HG03460 (cell line): Measurements from ENCODE around the gene AGR2.
"Not testable (repeated sequence)": the region's sequence is repeated elsewhere in the genome, so short reads cannot be mapped to it uniquely, and the experiment has no call there.

Experiments
- ATAC-seq: cut with Tn5 transposase; IDR thresholded peaks from one replicate; pipeline ENCODE4 v1.9.1; 2021; ENCODE audit not compliant: unreplicated experiment

AGR2 gene

DNA sequence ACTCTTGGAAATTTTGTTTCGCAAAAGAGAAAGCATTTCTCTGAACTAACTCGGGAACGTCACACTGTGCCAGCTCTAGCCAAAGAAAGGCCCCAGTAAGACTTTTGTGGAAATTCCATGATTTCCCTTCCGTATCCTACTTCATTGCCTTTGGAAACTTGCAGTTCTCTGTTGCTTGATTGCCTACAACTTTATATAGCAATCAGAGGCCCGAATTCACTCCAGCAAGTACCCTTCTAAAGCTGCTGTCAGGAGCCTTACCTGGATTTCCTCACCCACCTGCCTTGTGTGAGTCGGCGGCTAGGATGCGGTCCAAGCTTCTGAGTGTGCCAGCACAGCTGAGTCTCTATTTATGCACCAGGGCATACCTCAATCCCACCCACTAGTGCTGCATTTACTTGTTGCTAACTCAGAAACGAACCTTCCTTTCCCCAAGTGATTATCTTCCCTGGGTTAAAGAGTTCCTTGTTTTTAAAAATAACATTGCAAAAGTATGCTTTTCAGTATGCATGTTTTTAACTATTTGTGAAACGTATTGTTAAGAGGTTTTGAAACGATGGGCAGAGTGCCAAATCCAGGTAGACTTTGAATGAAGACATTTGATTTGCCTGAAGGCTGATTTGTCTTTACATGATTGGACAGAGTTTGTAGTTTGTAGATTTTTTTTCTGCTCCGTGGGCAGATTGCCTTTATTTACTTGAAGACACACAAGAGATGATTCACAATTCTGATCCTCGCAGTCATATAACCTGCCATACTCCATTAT lies at the start of gene AGR2:
Gene AGR2, minus strand, starts transcription at position 326 of the 766 bp plus-strand sequence. CDS start 3,203 bp downstream, outside the sequence.
- no peak for ATAC-seq

DNA sequence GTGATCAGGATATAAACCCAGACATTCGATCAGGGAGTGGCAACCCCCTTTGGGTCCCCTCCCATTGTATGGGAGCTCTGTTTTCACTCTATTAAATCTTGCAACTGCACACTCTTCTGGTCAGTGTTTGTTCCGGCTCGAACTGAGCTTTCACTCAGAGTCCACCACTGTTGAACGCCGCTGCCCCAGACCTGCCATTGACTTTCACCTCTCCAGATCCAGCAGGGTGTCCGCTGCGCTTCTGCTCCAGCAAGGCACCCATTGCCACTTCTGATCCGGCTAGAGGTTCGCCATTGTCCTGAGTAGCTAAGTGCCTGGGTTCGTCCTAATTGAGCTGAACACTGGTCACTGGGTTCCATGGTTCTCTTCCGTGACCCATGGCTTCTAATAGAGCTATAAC lies 48.4 kb upstream of the AGR2 start:
- not testable (repeated sequence) for ATAC-seq

DNA sequence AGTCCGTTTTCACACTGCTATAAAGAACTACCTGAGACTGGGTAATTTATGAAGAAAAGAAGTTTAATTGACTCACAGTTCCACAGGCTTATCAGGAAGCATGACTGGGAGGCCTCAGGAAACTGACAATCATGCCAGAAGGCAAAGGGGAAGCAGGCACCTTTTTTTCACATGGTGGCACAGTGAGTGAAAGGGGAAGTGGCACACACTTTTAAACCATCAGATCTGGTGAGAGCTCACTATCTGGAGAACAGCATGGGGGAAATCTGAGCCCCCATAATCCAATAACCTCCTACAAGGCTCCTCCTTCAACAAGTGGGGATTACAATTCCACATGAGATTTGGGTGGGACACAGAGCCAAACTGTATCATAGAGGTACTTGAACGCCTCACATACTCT lies 47.0 kb upstream of the AGR2 start:
- no peak for ATAC-seq

DNA sequence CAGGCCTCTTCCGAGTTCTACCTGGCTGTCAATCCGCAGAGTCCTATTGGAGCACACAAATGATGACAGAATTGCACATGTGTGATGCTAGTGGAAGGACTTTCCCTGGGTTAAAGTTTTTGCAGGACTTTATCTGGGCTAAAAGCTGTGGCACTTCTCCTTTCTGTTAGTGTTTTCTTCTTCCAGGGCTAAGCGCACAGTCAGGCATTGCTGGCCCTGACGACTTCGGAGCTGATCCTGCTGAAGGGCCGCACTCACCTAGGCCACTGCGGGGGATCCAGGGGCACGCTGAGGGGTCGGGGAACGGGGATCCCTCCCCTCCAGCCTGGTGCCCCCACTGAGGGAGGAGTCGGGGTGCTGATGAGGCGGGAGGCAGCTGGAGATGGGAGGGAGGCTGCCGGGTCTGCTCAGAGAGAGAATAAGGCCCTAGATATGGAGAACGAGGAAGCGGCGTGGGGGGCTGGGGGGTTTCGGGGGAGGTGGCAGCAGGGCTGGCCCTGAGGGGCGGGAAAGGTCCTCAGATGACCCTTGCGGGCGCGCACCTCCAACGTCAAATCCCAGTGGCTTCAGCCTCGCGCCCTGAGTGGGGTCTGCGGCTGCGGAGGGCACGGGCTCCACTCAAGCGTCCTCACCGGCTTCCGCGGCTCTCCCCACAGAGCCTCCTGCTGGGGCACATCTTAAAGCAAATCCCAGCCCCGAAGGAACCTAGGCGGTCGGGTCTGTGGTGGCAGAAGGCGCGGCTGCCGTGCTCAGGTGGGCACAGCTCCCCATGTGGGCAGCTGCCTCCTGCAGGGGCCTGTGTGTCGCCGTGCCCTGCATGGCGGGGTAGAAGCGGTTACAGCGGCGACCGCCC lies 46.0 kb upstream of the AGR2 start:
- no peak for ATAC-seq

DNA sequence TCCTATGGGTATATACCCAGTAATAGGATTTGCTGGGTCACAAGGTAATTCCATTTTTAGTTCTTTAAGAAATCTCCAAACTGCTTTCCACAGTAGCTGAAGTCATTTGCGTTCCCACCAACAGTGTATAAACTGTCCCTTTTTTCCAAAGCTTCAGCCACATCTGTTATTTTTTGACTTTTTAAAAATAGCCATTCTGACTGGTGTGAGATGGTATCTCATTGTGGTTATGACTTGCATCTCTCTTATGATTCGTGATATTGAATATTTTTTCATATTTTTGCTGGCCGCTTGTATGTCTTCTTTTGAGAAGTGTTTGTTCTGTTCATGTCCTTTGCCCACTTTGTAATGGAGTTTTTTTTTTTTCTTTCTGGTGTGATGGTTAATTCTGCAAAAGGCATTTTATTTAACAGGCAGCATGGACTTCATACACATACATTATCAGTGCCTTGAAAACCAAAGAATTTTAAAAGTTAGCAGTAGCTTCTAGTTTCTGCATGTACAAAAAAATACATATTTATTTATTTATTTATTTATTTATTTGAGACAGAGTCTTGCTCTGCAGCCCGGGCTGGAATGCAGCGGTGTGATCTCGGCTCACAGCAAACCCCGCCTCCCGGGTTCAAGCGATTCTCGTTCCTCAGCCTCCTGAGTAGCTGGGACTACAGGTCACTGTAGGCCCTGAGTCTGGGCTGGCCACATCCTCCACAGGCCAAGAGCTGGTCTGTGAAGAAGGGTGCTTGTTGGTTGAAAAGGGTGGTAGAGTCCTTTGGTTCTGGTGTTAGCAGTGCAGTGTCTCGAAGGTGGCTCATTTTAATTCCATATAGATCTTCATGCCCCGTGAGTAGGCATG lies 44.7 kb upstream of the AGR2 start:
- ATAC-seq, result no peak

DNA sequence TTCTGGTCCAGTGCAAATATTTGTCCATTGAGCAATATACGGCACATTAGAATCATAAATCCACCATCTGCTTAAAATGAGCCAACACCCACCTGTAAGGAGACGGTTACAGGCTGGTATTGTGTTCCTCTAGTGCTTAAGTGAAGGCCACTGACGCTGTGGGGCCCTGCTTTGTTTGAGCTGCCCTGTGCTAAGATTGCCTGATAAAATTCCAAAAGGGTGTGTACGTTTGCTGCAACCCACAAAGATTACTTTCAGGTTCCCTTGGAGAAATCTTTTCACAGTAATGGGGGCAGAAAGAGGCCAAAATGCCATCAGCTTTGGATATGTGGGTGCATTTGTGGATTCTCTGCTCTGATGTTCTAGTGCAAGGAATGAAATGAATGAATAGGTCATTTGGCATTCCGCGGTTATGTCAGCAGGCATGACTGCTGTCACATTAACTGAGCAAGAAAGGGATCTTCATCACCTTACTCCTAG lies 42.6 kb upstream of the AGR2 start:
- ATAC-seq, result no peak

DNA sequence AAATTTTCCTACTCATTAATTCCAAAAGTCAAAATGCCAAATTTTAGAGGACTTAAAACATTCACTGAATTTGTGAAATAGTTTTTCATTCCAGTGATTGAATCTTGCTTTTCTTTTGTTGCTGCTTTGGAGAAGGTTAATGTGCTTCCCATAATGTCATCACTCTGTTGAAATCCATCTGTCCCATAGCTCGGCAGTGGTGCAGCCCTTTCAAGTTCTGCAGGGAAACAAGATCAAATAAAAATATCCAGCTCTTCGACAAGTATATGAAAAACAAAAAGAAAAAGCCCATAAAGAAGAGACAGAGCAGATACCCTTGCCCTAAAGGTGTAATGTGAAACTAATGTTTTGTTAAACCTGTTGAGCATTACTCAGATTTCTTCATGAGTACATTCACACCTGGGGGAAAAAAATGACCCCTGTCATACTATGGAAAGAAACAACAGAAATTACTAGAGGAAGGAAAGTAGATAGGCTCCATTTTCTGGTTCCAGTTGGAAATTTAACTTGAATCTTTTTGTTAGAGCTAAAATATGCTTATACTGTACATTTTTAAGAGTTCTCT lies 41.9 kb upstream of the AGR2 start:
- no peak for ATAC-seq

DNA sequence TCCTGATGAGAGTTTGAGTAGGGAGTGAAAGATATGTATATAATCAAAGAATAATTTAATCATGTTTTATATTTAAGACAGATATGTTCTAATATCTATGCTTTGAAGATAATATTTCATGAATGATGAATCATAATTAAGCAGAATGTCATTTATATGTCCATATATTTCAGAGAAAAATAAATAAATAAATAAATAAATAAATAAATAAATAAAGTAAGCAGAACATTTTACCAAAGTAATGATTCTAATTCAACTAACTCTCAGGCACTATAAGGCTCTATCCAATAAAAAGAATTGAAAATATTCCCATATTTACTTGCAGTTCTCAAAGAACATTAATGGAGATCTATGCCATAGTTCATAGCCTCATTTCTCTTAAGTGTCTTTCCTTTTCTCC lies 40.9 kb upstream of the AGR2 start:
- ATAC-seq, result no peak

DNA sequence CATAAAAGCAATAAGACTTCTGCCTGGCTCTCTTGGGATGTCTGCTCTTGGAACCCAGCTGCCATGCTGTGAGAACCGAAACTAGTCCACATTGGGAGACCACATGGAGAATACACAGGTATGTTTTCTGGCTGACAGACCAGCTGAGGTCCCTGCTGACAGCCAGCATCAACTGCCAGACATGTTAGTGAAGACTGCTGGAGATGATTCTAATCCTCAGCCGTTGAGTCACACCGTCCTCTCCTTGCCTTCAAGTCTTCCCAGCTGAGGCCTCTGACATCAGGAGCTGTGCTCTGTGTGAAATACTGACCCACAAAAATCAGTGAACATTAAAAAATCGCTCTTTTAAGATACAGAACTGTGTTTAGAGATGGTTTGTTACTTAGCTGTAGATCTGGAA lies 36.9 kb upstream of the AGR2 start:
- ATAC-seq, result no peak

DNA sequence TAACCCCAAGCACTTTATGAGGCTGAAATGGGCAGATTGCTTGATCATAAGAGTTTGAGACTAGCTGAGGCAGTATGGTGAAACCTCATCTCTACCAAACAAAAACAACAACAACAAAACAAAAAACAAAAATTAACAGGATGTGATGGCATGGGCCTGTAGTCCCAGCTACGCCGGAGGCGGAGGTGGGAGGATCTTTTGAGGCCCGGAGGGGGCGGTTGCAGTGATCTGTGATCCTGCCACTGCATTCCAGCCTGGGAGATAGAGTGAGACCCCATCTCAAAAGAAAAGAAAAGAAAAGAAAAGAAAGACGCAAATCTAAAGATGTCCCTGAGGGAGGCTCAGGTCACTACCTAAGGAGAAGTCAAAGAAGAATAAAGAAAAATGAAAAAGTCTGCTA lies 35.3 kb upstream of the AGR2 start:
- no peak for ATAC-seq

DNA sequence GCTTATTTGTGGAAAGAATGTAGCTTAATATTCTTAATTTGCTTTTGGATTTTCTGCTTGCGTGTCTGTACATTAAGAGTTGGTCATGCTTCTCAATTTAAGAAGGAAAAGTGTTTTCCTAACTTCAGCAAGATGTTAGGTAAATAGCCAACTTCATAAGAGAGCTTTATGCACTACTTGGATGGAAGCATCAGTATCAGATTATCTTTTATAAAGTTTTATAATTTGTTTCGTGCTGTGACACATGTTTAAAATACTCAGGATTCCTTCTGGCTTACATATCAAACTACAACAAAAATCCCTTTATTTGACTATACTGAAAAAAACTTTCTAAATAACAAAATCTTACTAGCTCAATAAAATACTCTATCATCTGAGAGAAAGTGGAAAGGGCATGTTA lies 34.8 kb upstream of the AGR2 start:
- ATAC-seq, result no peak

DNA sequence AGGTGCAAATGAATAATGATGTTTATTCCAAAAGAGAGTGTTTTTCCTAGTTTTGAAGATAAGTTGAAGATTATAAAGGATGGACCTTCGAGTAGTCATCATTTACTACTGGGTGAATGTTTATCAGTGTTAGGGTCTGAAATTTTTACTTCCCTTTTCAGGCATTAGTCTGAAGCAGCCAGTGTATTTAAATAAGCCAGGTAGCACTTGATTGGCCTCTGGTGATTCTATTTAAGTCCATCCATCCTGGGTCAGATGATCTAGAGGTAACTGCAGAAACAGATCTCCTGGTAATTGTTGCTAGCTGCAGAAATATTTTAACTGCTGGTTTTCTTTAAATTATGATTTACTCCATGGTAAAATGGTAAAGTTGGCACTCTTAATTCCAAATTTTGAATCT lies 34.1 kb upstream of the AGR2 start:
- ATAC-seq, result no peak

DNA sequence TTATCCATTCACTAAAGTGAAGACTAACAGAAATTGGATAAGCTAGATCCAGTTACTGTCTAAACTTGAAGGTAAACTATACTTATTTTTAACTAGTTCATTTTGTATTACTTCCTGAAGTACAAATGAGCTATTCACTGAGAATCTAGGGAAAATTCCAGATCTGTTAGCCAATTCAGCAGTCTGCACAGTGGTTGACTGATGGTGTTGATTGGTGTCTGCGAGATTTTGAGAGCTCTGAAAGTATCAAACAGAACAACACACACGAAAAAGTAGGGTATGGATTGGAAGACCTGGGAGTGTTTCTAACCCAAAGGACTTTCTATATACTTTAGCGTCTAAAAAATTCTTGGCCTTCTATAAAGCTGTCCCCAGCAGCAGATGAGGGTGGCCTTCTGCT lies 33.6 kb upstream of the AGR2 start:
- ATAC-seq, result no peak

DNA sequence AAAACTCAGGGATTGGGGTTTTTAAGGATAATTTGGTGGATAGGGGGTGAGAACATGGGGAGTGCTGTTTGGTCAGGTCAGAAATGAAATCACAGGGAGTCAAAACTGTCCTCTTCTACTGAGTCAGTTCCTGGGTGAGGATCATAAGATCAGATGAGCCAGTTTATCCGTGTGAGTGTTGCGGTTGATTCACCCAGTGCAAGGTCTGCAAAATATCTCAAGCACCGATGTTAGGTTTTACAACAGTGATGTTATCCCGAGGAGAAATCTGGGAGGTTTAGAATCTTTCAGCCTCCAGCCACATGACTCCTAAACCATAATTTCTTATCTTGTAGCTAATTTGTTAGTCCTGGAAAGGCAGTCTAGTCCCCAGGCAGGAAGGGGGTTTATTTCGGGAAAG lies 31.7 kb upstream of the AGR2 start:
- no peak for ATAC-seq

DNA sequence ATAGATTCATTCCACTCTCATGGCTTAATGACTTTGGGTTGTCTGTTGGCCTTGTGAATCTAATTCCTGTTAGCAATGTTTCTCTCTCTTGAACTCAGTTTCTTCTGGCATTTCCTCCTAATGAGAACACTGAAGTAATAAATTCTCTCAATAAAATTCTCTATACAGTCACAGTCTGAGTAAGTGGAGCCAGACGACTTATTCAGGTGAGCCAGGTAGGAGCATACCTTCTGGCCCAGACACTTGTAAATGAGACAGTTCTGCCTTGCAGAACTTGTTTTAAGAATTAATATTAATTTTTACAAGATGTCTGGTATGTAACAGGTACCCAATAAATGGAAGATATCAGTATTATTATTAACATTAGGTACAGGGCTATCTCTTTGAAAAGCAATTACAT lies 28.6 kb upstream of the AGR2 start:
- ATAC-seq, result no peak

DNA sequence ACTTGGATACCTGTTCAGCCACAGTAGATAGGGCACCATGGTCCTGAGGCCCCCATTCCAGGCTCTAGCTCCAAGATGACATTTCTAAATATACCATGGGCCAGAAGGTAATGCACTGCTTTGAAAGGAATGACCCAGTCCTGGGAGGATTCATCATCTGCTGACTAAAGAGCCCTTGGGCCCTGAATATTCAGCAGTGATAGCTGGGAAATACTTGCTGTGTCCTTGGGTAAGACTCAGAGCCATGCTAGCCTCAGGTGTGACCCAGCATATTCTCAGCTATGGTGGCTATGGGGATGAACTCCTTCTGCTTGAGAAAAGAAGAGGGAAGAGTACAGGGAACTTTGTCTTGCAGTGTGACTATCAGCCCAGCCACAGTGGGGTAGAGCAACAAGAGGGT lies 21.3 kb upstream of the AGR2 start:
- no peak for ATAC-seq

DNA sequence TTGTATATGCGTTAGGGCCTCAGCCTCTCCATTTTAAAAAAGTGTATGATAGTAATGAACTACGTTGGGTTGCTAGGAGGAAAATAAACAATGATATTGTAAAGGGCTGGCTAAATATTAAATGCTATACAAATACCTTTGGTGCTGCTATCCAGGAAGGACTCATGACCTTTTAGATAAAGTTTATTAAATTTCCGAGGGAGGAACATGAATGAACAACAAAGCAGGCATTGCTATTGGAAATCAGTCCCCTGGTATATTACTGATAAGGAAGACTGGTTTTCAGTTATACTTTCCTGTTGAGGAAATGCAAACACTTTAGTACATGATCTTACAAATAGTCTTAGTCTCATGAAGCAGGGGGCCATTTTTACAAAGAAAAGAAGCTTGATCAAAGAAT lies 17.2 kb upstream of the AGR2 start:
- no peak for ATAC-seq

DNA sequence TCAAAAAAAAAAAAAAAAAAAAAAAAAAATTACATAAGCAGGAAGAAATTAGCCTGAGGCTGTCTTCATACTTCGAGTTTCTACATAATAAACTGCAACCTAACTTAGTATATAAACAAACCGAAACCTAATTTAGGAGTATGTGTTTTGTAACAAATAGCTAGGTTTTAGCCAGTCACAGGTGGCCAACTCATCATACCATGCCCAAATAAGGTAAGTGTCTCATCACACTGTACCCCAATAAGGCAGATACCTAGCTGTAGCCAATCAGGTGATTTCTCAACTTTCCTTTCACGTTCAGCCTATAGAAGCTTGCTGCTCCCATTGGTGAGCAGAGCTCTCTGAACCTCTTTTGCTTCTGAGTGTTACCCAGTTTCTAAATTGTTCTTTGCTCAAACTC lies 13.9 kb upstream of the AGR2 start:
- no peak for ATAC-seq

DNA sequence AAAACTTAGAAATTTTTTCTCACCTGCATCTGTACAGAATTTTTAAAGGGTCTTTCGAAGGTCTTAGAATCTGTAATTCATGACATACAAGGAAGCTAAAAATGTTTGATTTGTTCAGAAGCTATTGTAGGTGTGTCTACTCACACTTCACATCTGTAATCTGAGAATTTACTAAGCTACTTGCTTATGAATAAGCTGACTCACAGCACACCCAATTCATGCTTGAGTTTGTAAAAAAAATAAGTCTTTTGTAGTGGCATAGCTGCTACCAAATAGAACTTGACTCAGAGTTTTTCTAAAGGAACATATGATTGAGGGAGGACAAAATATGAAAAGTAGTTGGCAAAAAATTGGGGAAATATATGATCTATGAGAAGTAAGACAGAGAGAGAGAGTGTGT lies 12.7 kb upstream of the AGR2 start:
- ATAC-seq, result no peak

DNA sequence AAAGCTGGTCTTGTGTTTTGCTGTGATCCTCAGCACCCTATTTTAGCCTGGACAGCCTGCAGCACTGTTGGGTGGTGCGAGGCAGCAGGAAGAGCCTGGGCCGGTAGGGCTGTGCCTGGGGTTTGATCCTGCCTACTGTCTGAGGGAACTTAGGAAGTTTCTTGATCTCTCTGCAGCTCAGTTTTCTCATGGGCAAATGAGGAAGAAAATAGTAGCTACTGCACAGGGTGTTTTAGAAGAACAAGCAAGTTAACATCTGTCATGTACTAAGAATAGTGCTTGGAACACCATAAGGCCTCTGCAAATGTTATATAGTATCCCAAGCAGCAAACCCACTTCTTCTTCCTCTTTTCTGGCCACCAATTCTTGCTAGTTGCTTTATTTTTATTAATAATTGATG lies 12.0 kb upstream of the AGR2 start:
- ATAC-seq, result no peak

DNA sequence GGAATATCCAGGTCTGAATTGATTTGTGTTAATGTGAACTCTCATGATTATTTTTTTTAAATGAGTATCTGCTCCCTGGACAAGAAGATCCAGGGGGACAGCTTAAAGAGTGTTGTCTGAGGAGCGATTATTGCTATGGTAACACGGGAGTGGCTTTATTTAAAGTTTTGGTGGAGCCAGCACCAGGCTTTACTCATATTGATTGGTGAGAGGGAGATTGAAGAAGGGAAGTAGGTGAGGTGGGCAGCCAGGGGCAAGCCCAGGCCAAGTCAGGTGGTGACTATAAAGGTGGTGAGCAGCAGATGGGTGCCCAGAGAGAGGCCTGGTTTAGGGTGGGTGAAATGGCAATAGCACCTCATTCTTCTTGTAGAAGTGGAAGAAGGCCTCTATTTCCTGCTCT lies 10.2 kb upstream of the AGR2 start:
- ATAC-seq, result no peak
